Panc1 (cell line): Measurements from ENCODE around the gene CYTH3. TPM values are rescaled to one million over a fixed set of nuclear protein-coding genes. Genes with fewer than 3 reads are reported as not detected.

ENCODE experiments used
- ATAC-seq: fragments of 200-7000 bp; cut with Tn5 transposase; 2 replicates; pipeline ENCODE4 v1.9.1; 2020; ENCODE audit warnings: mild to moderate bottlenecking, moderate library complexity
- BruUV-seq: library from RNA; stranded (reverse); fragments of 400-500 nt; replicated peaks from 2 replicates; lab custom pipeline; 2021; lab: Mats Ljungman, UMichigan
- CTCF ChIA-PET: fragments of 300-600 bp; sonication (Branson Sonifier 250); formaldehyde crosslinking; loops from one replicate; lab custom pipeline; 2022; ENCODE audit warnings: antibody characterized with exemption; lab: Charles Lee
- POLR2A ChIA-PET: fragments of 300-600 bp; sonication (Branson Sonifier 250); formaldehyde crosslinking; loops from one replicate; lab custom pipeline; 2022; ENCODE audit warnings: antibody characterized with exemption; lab: Charles Lee
- DNase-seq: peaks from one replicate; pipeline ENCODE4 v3.0.0-alpha.2; 2010; ENCODE audit warnings: low read depth, low spot score
- H3K27ac ChIP-seq: 2 replicates; pipeline ENCODE4 v1.5.1; 2011; ENCODE audit warnings: mild to moderate bottlenecking, low read length, inconsistent platforms
- H3K27me3 ChIP-seq: fragments of 200-500 bp; sonication (Bioruptor generic); 2 replicates; pipeline ENCODE4 v1.6.0; 2014; ENCODE audit warnings: low read length, inconsistent platforms; ENCODE audit not compliant: control insufficient read depth, insufficient read depth
- H3K36me3 ChIP-seq: fragments of 200-500 bp; sonication (Bioruptor generic); 2 replicates; pipeline ENCODE4 v1.5.1; 2014; ENCODE audit warnings: inconsistent platforms, mild to moderate bottlenecking, low read length, moderate library complexity; ENCODE audit not compliant: control insufficient read depth, insufficient read depth
- H3K4me1 ChIP-seq: 2 replicates; pipeline ENCODE4 v1.5.1; 2011; ENCODE audit warnings: inconsistent platforms, mild to moderate bottlenecking, low read length, moderate library complexity; ENCODE audit not compliant: control insufficient read depth, insufficient read depth
- H3K4me3 ChIP-seq, 2 experiments: 2 replicates each; pipeline ENCODE4 v1.5.1; 2011 to 2012; ENCODE audit warnings: low read depth in 2 of 2, low read length in 2 of 2, mild to moderate bottlenecking in 2 of 2, inconsistent platforms in 1 of 2, moderate library complexity in 1 of 2
- H3K9me3 ChIP-seq: fragments of 200-500 bp; sonication (Bioruptor generic); 2 replicates; pipeline ENCODE4 v1.5.1; 2014; ENCODE audit warnings: low read depth, mild to moderate bottlenecking, inconsistent platforms, low read length, moderate library complexity; ENCODE audit not compliant: control insufficient read depth, insufficient read depth
- POLR2AphosphoS5 ChIP-seq: IDR thresholded peaks from 2 replicates; pipeline ENCODE4 v1.6.1; 2012; ENCODE audit warnings: mild to moderate bottlenecking, low read depth, low read length, moderate library complexity
- SIN3A ChIP-seq: IDR thresholded peaks from 2 replicates; pipeline ENCODE4 v1.6.1; 2012; ENCODE audit warnings: low read depth, mild to moderate bottlenecking, low read length, moderate library complexity, borderline replicate concordance; ENCODE audit not compliant: insufficient read depth
- TCF7L2 ChIP-seq: IDR thresholded peaks from 2 replicates; pipeline ENCODE4 v1.6.1; 2011; ENCODE audit warnings: mild to moderate bottlenecking, low read depth, low read length, inconsistent platforms
- in situ Hi-C: cut with HindIII; loops from 2 replicates; pipeline ENCODE4 v1.10.0; 2016; ENCODE audit warnings: low sequenced_read_pairs, low pct_unique_long_range_greater_than_20kb
- intact Hi-C: fragments of 100-400 bp; cut with micrococcal nuclease; formaldehyde crosslinking; loops from one replicate; pipeline ENCODE4 v1.10.0; 2022; ENCODE audit not compliant: unreplicated experiment
- total RNA-seq: library from RNA; stranded (reverse); gene quantifications from one replicate; pipeline ENCODE4 v1.2.1, GENCODE V29; 2021; ENCODE audit not compliant: unreplicated experiment
- TF ChIP-seq, protein P1 (sequence below): fragments of 450-650 bp; IDR thresholded peaks from 2 replicates; pipeline ENCODE4 v1.5.1; 2017; ENCODE audit warnings: mild to moderate bottlenecking
- TF ChIP-seq, protein P2 (sequence below), 2 experiments: IDR thresholded peaks; 2 replicates each; pipeline ENCODE4 v1.6.1; 2011 to 2012; ENCODE audit warnings: low read depth in 2 of 2, control low read depth in 1 of 2, low read length in 1 of 2, mild to moderate bottlenecking in 1 of 2, moderate library complexity in 1 of 2; ENCODE audit not compliant: insufficient read depth in 1 of 2

The CYTH3 gene
- total RNA-seq, 1 experiment from 2014 or later: 35.5 TPM

DNA sequence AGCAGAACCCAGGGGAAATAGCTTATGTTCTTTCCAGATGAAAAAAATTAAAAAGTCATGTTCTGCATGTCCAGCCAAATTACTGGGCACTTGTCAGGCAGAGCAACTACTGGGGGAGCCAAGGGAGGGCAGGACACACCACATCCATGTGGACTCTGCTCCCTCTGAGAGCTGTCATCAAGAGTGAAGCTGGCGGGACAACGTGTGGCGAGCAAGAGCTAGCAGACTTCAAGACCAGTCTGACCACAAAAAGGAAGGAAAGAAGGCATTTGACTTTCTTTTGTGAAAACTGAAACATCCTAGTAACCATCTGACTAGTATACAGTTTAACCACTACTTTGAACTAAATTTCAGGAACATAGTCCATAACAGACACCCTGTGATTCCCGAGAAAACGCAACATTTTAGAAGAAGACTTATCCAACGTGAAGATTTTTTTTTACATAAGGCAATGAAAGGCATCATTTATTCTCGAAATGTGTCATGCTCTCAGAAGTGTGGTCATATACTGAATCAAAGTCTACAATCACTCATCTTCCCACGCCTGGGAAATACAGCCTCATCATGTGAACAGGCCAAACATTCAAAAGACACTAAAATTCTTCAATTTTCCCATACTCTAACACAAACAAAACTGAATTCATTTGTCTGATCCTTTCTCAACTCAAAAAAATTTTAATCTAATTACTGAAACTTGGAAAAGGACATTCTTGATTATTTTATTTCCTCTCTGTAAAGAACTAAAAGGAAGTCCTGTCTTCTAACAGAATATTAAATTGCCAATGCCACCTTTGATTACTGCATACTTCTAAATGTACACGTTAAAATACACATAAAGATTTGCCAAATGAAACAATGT is 15.5 kb downstream of the CYTH3 start:
- Histone ChIP-seq H3K4me3 (no peak overlapping the region), H3K27me3 (no peaks in the 10 kb centered on the region), H3K27ac (no peak overlapping the region), H3K9me3 (no peaks in the 10 kb centered on the region), H3K4me1 (peaks cover 23% of the 10 kb centered on the region), H3K36me3 (no peaks in the 10 kb centered on the region)
- ATAC-seq (0 out of 2 replicates have a peak, but pooled peaks have one; percentile 13), DNase-seq (no peak)
- CTCF ChIA-PET: no interaction called here
- in situ Hi-C loops (no loop called here), intact Hi-C loops (no loop called here)
- TF ChIP-seq SIN3A (no peak), TCF7L2 (no peak), POLR2AphosphoS5 (no peak)
- TF ChIP-seq, protein P1, sequence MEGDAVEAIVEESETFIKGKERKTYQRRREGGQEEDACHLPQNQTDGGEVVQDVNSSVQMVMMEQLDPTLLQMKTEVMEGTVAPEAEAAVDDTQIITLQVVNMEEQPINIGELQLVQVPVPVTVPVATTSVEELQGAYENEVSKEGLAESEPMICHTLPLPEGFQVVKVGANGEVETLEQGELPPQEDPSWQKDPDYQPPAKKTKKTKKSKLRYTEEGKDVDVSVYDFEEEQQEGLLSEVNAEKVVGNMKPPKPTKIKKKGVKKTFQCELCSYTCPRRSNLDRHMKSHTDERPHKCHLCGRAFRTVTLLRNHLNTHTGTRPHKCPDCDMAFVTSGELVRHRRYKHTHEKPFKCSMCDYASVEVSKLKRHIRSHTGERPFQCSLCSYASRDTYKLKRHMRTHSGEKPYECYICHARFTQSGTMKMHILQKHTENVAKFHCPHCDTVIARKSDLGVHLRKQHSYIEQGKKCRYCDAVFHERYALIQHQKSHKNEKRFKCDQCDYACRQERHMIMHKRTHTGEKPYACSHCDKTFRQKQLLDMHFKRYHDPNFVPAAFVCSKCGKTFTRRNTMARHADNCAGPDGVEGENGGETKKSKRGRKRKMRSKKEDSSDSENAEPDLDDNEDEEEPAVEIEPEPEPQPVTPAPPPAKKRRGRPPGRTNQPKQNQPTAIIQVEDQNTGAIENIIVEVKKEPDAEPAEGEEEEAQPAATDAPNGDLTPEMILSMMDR: no peak
- TF ChIP-seq, protein P2, sequence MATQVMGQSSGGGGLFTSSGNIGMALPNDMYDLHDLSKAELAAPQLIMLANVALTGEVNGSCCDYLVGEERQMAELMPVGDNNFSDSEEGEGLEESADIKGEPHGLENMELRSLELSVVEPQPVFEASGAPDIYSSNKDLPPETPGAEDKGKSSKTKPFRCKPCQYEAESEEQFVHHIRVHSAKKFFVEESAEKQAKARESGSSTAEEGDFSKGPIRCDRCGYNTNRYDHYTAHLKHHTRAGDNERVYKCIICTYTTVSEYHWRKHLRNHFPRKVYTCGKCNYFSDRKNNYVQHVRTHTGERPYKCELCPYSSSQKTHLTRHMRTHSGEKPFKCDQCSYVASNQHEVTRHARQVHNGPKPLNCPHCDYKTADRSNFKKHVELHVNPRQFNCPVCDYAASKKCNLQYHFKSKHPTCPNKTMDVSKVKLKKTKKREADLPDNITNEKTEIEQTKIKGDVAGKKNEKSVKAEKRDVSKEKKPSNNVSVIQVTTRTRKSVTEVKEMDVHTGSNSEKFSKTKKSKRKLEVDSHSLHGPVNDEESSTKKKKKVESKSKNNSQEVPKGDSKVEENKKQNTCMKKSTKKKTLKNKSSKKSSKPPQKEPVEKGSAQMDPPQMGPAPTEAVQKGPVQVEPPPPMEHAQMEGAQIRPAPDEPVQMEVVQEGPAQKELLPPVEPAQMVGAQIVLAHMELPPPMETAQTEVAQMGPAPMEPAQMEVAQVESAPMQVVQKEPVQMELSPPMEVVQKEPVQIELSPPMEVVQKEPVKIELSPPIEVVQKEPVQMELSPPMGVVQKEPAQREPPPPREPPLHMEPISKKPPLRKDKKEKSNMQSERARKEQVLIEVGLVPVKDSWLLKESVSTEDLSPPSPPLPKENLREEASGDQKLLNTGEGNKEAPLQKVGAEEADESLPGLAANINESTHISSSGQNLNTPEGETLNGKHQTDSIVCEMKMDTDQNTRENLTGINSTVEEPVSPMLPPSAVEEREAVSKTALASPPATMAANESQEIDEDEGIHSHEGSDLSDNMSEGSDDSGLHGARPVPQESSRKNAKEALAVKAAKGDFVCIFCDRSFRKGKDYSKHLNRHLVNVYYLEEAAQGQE (IDR thresholded peaks at IDR 0.05; ENCODE audit: insufficient read depth in 1 of 2, low read depth in 2 of 2, low read length in 1 of 2): no peak
- POLR2A ChIA-PET: interaction anchor here (0.5 kb wide), 1 partner anchor 12 kb away, joined by 7 read pairs; no protein-coding TSS in a partner anchor
- no TSS peak for BruUV-seq

GRCh38 chr7:6256109-6256483 is 16.3 kb downstream of the CYTH3 start:
- POLR2A ChIA-PET: interaction anchor here (0.5 kb wide), 1 partner anchor 12 kb away, joined by 7 read pairs; no protein-coding TSS in a partner anchor
- H3K4me1 ChIP-seq: peaks cover 22% of the 10 kb centered on the region
- CTCF ChIA-PET: interaction anchor here (0.7 kb wide), 1 partner anchor 14 kb away, joined by 10 read pairs; no protein-coding TSS in a partner anchor
- no peak overlapping the region for H3K4me3 ChIP-seq
- ATAC-seq: peak; percentile 54; the same call in 1 of the 2 replicates
- no peaks in the 10 kb centered on the region for H3K36me3 ChIP-seq
- intact Hi-C loops (no loop called here), in situ Hi-C loops (no loop called here)
- no peaks in the 10 kb centered on the region for H3K9me3 ChIP-seq
- no peak overlapping the region for H3K27ac ChIP-seq
- H3K27me3 ChIP-seq: no peaks in the 10 kb centered on the region
- DNase-seq: no peak
- no TSS peak for BruUV-seq
- no peak for TF ChIP-seq TCF7L2
- no peak for TF ChIP-seq SIN3A
- TF ChIP-seq, protein P1: no peak; the same call in 1 of the 2 replicates
